K562 (cell line): ENCODE results near the gene DTD1. TPM values are rescaled to one million over a fixed set of nuclear protein-coding genes. Genes with fewer than 3 reads are reported as not detected.

Source experiments
- ATAC-seq: fragments of 200-7000 bp; cut with Tn5 transposase; 3 replicates; pipeline ENCODE4 v1.9.1; 2020; ENCODE audit warnings: moderate library complexity
- BruUV-seq: library from RNA; stranded (reverse); fragments of 400-500 nt; replicated peaks from 2 replicates; lab custom pipeline; 2021; lab: Mats Ljungman, UMichigan
- CTCF ChIA-PET: fragments of 300-600 bp; formaldehyde crosslinking; extraction: SDS; loops from one replicate; lab custom pipeline; 2021; ENCODE audit warnings: low intra/inter-chr PET ratio; lab: Yijun Ruan, JAX
- POLR2A ChIA-PET: fragments of 300-600, 350-650 bp; sonication (Branson Sonifier 250); formaldehyde crosslinking; extraction: SDS; loops from one replicate; lab custom pipeline; 2021; ENCODE audit warnings: antibody characterized with exemption, inconsistent platforms; lab: Yijun Ruan, JAX
- DNase-seq, 4 experiments: peaks; one replicate each; pipeline versions ENCODE4 v3.0.0 to v3.0.0-alpha.2; 2011 to 2018; ENCODE audit warnings: low spot score in 3 of 4, mixed read lengths in 3 of 4; ENCODE audit errors: extremely low read depth in 1 of 4
- FAIRE-seq: peaks from 2 replicates; lab custom pipeline; 2011; peaks lifted over from hg19 to GRCh38; lab: Jason Lieb, UNC
- H2AFZ ChIP-seq: 2 replicates; pipeline ENCODE4 v1.6.0; 2011; ENCODE audit warnings: low read depth, low read length, control low read depth, inconsistent platforms
- H3K27ac ChIP-seq: fragments of 200-600 bp; 3 replicates; pipeline ENCODE4 v1.8.0; 2011; ENCODE audit warnings: low read depth, mild to moderate bottlenecking, control low read depth, inconsistent platforms, low read length, moderate library complexity, mixed read lengths; ENCODE audit errors: extremely low read depth
- H3K27me3 ChIP-seq, 2 experiments: fragments of 300-600 bp in 1 of 2; 2 replicates in 1 of 2; 3 replicates in 1 of 2; pipeline versions ENCODE4 v1.6.0 to v1.8.0; 2011; ENCODE audit warnings: inconsistent platforms in 2 of 2, low read length in 2 of 2, mild to moderate bottlenecking in 1 of 2, mixed read lengths in 1 of 2, moderate library complexity in 1 of 2; ENCODE audit not compliant: control insufficient read depth in 2 of 2, insufficient read depth in 2 of 2
- H3K36me3 ChIP-seq: fragments of 300-600 bp; 3 replicates; pipeline ENCODE4 v1.8.0; 2011; ENCODE audit warnings: mild to moderate bottlenecking, low read length, inconsistent platforms; ENCODE audit not compliant: control insufficient read depth, insufficient read depth
- H3K4me1 ChIP-seq, 2 experiments: fragments of 200-600 bp in 1 of 2; replicated peaks in 1 of 2; 2 replicates in 1 of 2; 3 replicates in 1 of 2; pipeline versions ENCODE4 v1.5.1 to v1.8.0; 2011; ENCODE audit warnings: inconsistent platforms in 2 of 2, low read length in 2 of 2, mild to moderate bottlenecking in 1 of 2, mixed read lengths in 1 of 2, moderate library complexity in 1 of 2; ENCODE audit not compliant: control insufficient read depth in 2 of 2, insufficient read depth in 2 of 2
- H3K4me2 ChIP-seq: 2 replicates; pipeline ENCODE4 v1.6.1; 2011; ENCODE audit warnings: low read length, control low read depth, inconsistent platforms, mixed read lengths; ENCODE audit not compliant: insufficient read depth
- H3K4me3 ChIP-seq: fragments of 200-600 bp; sonication (generic), shearing (Covaris generic); 2 replicates; pipeline ENCODE4 v1.5.1; 2016; ENCODE audit warnings: control low read depth, inconsistent platforms
- H3K79me2 ChIP-seq: fragments of 200-600 bp; 3 replicates; pipeline ENCODE4 v1.8.0; 2011; ENCODE audit warnings: low read length, inconsistent platforms; ENCODE audit not compliant: control insufficient read depth, insufficient read depth
- H3K9ac ChIP-seq, 2 experiments: 2 replicates each; pipeline versions ENCODE4 v1.6.0 to v1.6.1; 2011; ENCODE audit warnings: low read depth in 2 of 2, low read length in 2 of 2, control low read depth in 1 of 2, inconsistent platforms in 1 of 2, mild to moderate bottlenecking in 1 of 2, mixed read lengths in 1 of 2; ENCODE audit not compliant: insufficient read depth in 1 of 2
- H3K9me1 ChIP-seq: one replicate; pipeline ENCODE4 v1.6.0; 2011; ENCODE audit warnings: inconsistent platforms, mild to moderate bottlenecking, low read length, moderate library complexity; ENCODE audit not compliant: control insufficient read depth, insufficient read depth
- H3K9me3 ChIP-seq: replicated peaks from 2 replicates; pipeline ENCODE4 v1.5.1; 2011; ENCODE audit warnings: low read depth, low read length, inconsistent platforms; ENCODE audit not compliant: control insufficient read depth, insufficient read depth
- H4K20me1 ChIP-seq: replicated peaks from 2 replicates; pipeline ENCODE4 v1.6.1; 2011; ENCODE audit warnings: low read length, inconsistent platforms, mixed read lengths; ENCODE audit not compliant: control insufficient read depth, insufficient read depth
- CC2D1A ChIP-seq: fragments of 450-650 bp; IDR thresholded peaks from 2 replicates; pipeline ENCODE4 v1.6.1; 2017; ENCODE audit warnings: mild to moderate bottlenecking
- CSDE1 ChIP-seq, 2 experiments: fragments of 450-650 bp; IDR thresholded peaks; 2 replicates each; pipeline ENCODE4 v1.6.1; 2016; ENCODE audit warnings: mild to moderate bottlenecking in 1 of 2
- HIVEP1 ChIP-seq: fragments of 250-450 bp; sonication (Bioruptor Pico); IDR thresholded peaks from 2 replicates; pipeline ENCODE4 v1.4.0; 2020; ENCODE audit warnings: mild to moderate bottlenecking
- MYC ChIP-seq, 2 experiments: fragments of 250-450 bp in 1 of 2; sonication (Bioruptor Pico) in 1 of 2; IDR thresholded peaks; 2 replicates each; pipeline versions ENCODE4 v1.5.1 to v1.6.1; 2012 to 2021; ENCODE audit warnings: low read depth in 2 of 2, borderline replicate concordance in 1 of 2, improper control_type of control experiment in 1 of 2, low read length in 1 of 2, mild to moderate bottlenecking in 1 of 2, moderate library complexity in 1 of 2
- NCOA4 ChIP-seq: fragments of 450-650 bp; IDR thresholded peaks from 2 replicates; pipeline ENCODE4 v1.6.1; 2018; ENCODE audit warnings: mild to moderate bottlenecking; ENCODE audit not compliant: partially characterized antibody
- RHOXF2B ChIP-seq: fragments of 250-450 bp; sonication (Bioruptor Pico); conservative IDR thresholded peaks from 2 replicates; pipeline ENCODE4 v1.5.1; 2021
- TBP ChIP-seq: optimal IDR thresholded peaks from 2 replicates; pipeline ENCODE3; 2011; ENCODE audit warnings: low read depth, low read length, improper control_type of control experiment
- TCF15 ChIP-seq: fragments of 250-450 bp; sonication (Bioruptor Pico); IDR thresholded peaks from 2 replicates; pipeline ENCODE4 v1.8.0; 2022; ENCODE audit warnings: moderate library complexity, mild to moderate bottlenecking, inconsistent platforms
- TCFL5 ChIP-seq: fragments of 250-450 bp; sonication (Bioruptor Pico); conservative IDR thresholded peaks from 2 replicates; pipeline ENCODE4 v1.6.1; 2021; ENCODE audit warnings: mild to moderate bottlenecking, moderate library complexity, matching md5 sums
- TSC22D4 ChIP-seq: fragments of 450-650 bp; IDR thresholded peaks from 2 replicates; pipeline ENCODE4 v1.6.1; 2016; ENCODE audit warnings: missing genetic modification characterization, missing biosample characterization, control low read depth
- ZBTB34 ChIP-seq: fragments of 250-450 bp; sonication (Bioruptor Pico); IDR thresholded peaks from 2 replicates; pipeline ENCODE4 v1.8.0; 2021; ENCODE audit warnings: mild to moderate bottlenecking, moderate library complexity
- ZNF280A ChIP-seq: fragments of 450-650 bp; IDR thresholded peaks from 2 replicates; pipeline ENCODE4 v1.6.1; 2018; ENCODE audit warnings: mild to moderate bottlenecking, low read depth; ENCODE audit not compliant: partially characterized antibody
- ZNF408 ChIP-seq: fragments of 250-450 bp; sonication (Bioruptor Pico); IDR thresholded peaks from 2 replicates; pipeline ENCODE4 v1.4.0; 2020; ENCODE audit warnings: low read depth, mild to moderate bottlenecking, moderate library complexity
- ZNF780A ChIP-seq: fragments of 250-450 bp; sonication (Bioruptor Pico); IDR thresholded peaks from 2 replicates; pipeline ENCODE4 v1.5.0; 2021; ENCODE audit warnings: mild to moderate bottlenecking
- WGBS: fragments of 100-300 bp; shearing (Covaris generic); methylation state at CpG from one replicate; pipeline ENCODE4 v1.1.6; 2016; ENCODE audit warnings: low coverage, mixed read lengths; ENCODE audit not compliant: insufficient coverage; ENCODE audit errors: missing lambda C conversion rate; 5-methylcytosine and 5-hydroxymethylcytosine counted together
- in situ Hi-C: fragments of 300-500 bp; cut with MboI; formaldehyde crosslinking; loops from 4 replicates; pipeline ENCODE4 v1.15.0; 2018; ENCODE audit warnings: inconsistent platforms, mixed read lengths
- intact Hi-C: fragments of 100-400 bp; cut with micrococcal nuclease; formaldehyde crosslinking; loops from 2 replicates; pipeline ENCODE4 v1.14.2; 2022
- polyA plus RNA-seq, 8 experiments: library from polyadenylated mRNA; depleted of rRNA in 4 of 8; stranded (reverse) in 5 of 8; unstranded in 3 of 8; fragments of >200 nt; fragmentation: Nextera tagmentation in 2 of 8; fragmentation: Illumina TruSeq in 1 of 8; extraction: Ambion mirVana in 2 of 8; extraction: Trizol in 1 of 8; gene quantifications; 2 replicates each; pipeline versions ENCODE4 v1.2.1 to v1.2.3, GENCODE V29; 2011 to 2014; ENCODE audit warnings: inconsistent platforms in 1 of 8, missing spikeins in 1 of 8
- total RNA-seq, 7 experiments: library from RNA; depleted of rRNA in 6 of 7; stranded (reverse); fragments of >200 nt in 6 of 7; fragmentation: Illumina TruSeq in 2 of 7; extraction: Trizol in 2 of 7; gene quantifications; 2 replicates each; pipeline versions ENCODE4 v1.2.1 to v1.2.3, GENCODE V29; 2011 to 2021; ENCODE audit warnings: low replicate concordance in 1 of 7
- TF ChIP-seq, protein P1 (sequence below): fragments of 450-650 bp; formaldehyde crosslinking; IDR thresholded peaks from 2 replicates; pipeline ENCODE4 v1.4.0; 2020; ENCODE audit warnings: mild to moderate bottlenecking, moderate library complexity
- TF ChIP-seq, protein P2 (sequence below), 2 experiments: fragments of 450-650 bp in 1 of 2; sonication (generic) in 1 of 2; formaldehyde crosslinking in 1 of 2; IDR thresholded peaks in 1 of 2; conservative IDR thresholded peaks in 1 of 2; 2 replicates each; pipeline versions ENCODE4 v1.6.1 to v1.8.1; 2016 to 2023; ENCODE audit warnings: mild to moderate bottlenecking in 2 of 2, moderate library complexity in 2 of 2, inconsistent platforms in 1 of 2, missing genetic modification reagents in 1 of 2

Gene DTD1
- total and polyA plus RNA-seq, 9 of the 15 experiments (the other 6 are each of a cell fraction or from before 2014, with no cell fraction given), result 5.7 to 28.6 (median 26.8) TPM

- TF ChIP-seq TCF15 (no peak), CSDE1 (IDR thresholded peaks at IDR 0.05) (no peak), TSC22D4 (tag) (no peak)
Observed at GRCh38 chr20:18633411-18633810, 45.6 kb downstream of the DTD1 start (continued).

DNA sequence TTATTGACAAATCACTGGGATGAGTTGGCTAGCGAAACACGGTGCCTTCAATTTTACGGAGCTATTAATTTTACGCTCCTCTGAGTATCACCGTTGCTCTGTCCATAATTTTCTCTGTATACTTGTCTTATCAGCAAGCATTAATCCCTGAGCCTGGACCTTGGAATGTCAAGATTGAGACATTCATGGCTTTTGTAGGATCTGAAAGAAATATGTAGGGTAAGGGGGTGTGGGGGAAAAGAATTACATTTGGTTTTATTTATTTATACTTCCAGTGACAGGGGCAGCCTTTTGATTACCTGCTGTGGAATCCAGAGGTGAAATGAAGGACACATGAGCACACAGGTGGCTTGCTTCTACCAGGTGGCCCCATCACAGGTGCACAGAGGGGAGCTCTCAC lies 46.6 kb downstream of the DTD1 start:
- TF ChIP-seq TCFL5 (CRISPR knock-in tag), result no peak
- no peak for TF ChIP-seq RHOXF2B (CRISPR knock-in tag)
- TF ChIP-seq, protein P1, sequence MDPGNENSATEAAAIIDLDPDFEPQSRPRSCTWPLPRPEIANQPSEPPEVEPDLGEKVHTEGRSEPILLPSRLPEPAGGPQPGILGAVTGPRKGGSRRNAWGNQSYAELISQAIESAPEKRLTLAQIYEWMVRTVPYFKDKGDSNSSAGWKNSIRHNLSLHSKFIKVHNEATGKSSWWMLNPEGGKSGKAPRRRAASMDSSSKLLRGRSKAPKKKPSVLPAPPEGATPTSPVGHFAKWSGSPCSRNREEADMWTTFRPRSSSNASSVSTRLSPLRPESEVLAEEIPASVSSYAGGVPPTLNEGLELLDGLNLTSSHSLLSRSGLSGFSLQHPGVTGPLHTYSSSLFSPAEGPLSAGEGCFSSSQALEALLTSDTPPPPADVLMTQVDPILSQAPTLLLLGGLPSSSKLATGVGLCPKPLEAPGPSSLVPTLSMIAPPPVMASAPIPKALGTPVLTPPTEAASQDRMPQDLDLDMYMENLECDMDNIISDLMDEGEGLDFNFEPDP (CRISPR knock-in tag), result no peak
- TF ChIP-seq NCOA4, result no peak
- TF ChIP-seq CC2D1A, result no peak
- no peak for TF ChIP-seq ZNF280A
- TF ChIP-seq HIVEP1 (CRISPR knock-in tag), result no peak
- no peak for TF ChIP-seq ZBTB34 (CRISPR knock-in tag)
- no peak for TF ChIP-seq MYC (IDR thresholded peaks at IDR 0.05; ENCODE audit: low read depth, low read length)
- no peak for TF ChIP-seq MYC (CRISPR knock-in tag; IDR thresholded peaks at IDR 0.05; ENCODE audit: borderline replicate concordance, low read depth)
- TF ChIP-seq ZNF408 (CRISPR knock-in tag), result no peak
- TF ChIP-seq TBP, result no peak
- TF ChIP-seq, protein P2, sequence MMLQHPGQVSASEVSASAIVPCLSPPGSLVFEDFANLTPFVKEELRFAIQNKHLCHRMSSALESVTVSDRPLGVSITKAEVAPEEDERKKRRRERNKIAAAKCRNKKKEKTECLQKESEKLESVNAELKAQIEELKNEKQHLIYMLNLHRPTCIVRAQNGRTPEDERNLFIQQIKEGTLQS (IDR thresholded peaks at IDR 0.05), result no peak
- TF ChIP-seq, protein P2 (CRISPR knock-in tag; conservative IDR thresholded peaks at IDR 0.05), result no peak
- no peak for TF ChIP-seq ZNF780A (CRISPR knock-in tag)
- H2AFZ ChIP-seq, result no peak overlapping the region
- no peaks in the 10 kb centered on the region for H3K79me2 ChIP-seq
- CTCF ChIA-PET, result no interaction called here
- no peak overlapping the region for H3K27ac ChIP-seq
- BruUV-seq, result no TSS peak
- H3K9ac ChIP-seq, result no peak overlapping the region
- H3K4me3 ChIP-seq, result no peak overlapping the region
- H3K27me3 ChIP-seq, result no peaks in the 10 kb centered on the region
- H3K9me3 ChIP-seq, result no peaks in the 10 kb centered on the region
- no peaks in the 10 kb centered on the region for H3K36me3 ChIP-seq
- ATAC-seq, result no peak
- H3K4me2 ChIP-seq, result no peak overlapping the region
- POLR2A ChIA-PET, result no interaction called here
- no peaks in the 10 kb centered on the region for H4K20me1 ChIP-seq
- H3K9me1 ChIP-seq, result no peaks in the 10 kb centered on the region
- H3K4me1 ChIP-seq, result no peaks in the 10 kb centered on the region
- no peak for FAIRE-seq
- in situ Hi-C loops, result no loop called here
- 88% methylated on average over 4 of the region's 5 CpGs for WGBS
- intact Hi-C loops, result loop anchor here (10.0 kb wide), 1 partner anchor 160 kb away; no protein-coding TSS in a partner anchor
- DNase-seq, result no peak
